GM23338 (cell line): ENCODE results near the gene SELENOW. TPM values are rescaled to one million over a fixed set of nuclear protein-coding genes. Genes with fewer than 3 reads are reported as not detected.

Experiments
- ATAC-seq: fragments of 200-7000 bp; cut with Tn5 transposase; 3 replicates; pipeline ENCODE4 v1.9.1; 2020
- DNase-seq: peaks from one replicate; pipeline ENCODE4 v3.0.0-alpha.2; 2015; ENCODE audit warnings: low spot score
- H2AFZ ChIP-seq: fragments of 200-600 bp; sonication (generic); 2 replicates; pipeline ENCODE4 v1.8.0; 2016; ENCODE audit warnings: antibody characterized with exemption, mild to moderate bottlenecking, moderate library complexity
- H3F3A ChIP-seq: fragments of 200-600 bp; sonication (generic); replicated peaks from 2 replicates; pipeline ENCODE4 v1.8.0; 2017; ENCODE audit warnings: antibody characterized with exemption, mixed run types, low read depth
- H3K27ac ChIP-seq: fragments of 200-600 bp; sonication (generic); 2 replicates; pipeline ENCODE4 v1.6.1; 2016; ENCODE audit warnings: low read depth
- H3K27me3 ChIP-seq: fragments of 200-600 bp; sonication (generic); 2 replicates; pipeline ENCODE4 v1.8.0; 2016; ENCODE audit warnings: mild to moderate bottlenecking, mixed run types, moderate library complexity; ENCODE audit not compliant: insufficient read depth
- H3K36me3 ChIP-seq: fragments of 200-600 bp; sonication (generic); 2 replicates; pipeline ENCODE4 v1.8.0; 2016; ENCODE audit warnings: mild to moderate bottlenecking; ENCODE audit not compliant: insufficient read depth
- H3K4me1 ChIP-seq: fragments of 200-600 bp; sonication (generic); 2 replicates; pipeline ENCODE4 v1.8.0; 2016; ENCODE audit warnings: mild to moderate bottlenecking, moderate library complexity; ENCODE audit not compliant: insufficient read depth
- H3K4me2 ChIP-seq: fragments of 200-600 bp; sonication (generic); 2 replicates; pipeline ENCODE4 v1.7.1; 2017; ENCODE audit warnings: mixed run types
- H3K4me3 ChIP-seq: fragments of 200-600 bp; sonication (generic); 2 replicates; pipeline ENCODE4 v1.6.1; 2016; ENCODE audit warnings: mixed run types
- H3K79me2 ChIP-seq: fragments of 200-600 bp; sonication (generic); replicated peaks from 2 replicates; pipeline ENCODE4 v1.8.0; 2017; ENCODE audit warnings: mild to moderate bottlenecking; ENCODE audit not compliant: insufficient read depth
- H3K9me2 ChIP-seq: fragments of 200-600 bp; sonication (generic); 2 replicates; pipeline ENCODE4 v1.8.0; 2017; ENCODE audit not compliant: insufficient read depth
- H4K20me1 ChIP-seq: fragments of 200-600 bp; sonication (generic); replicated peaks from 2 replicates; pipeline ENCODE4 v1.8.0; 2017; ENCODE audit warnings: mild to moderate bottlenecking; ENCODE audit not compliant: insufficient read depth
- H3K27ac Mint-ChIP-seq: 2 replicates; pipeline ENCODE4 v1.8.0; 2020; ENCODE audit warnings: inconsistent platforms, mild to moderate bottlenecking, moderate library complexity, mixed read lengths
- H3K27me3 Mint-ChIP-seq: 3 replicates; pipeline ENCODE4 v1.8.0; 2022; ENCODE audit warnings: low read depth, mild to moderate bottlenecking, moderate library complexity, mixed read lengths, inconsistent platforms; ENCODE audit not compliant: insufficient read depth, poor library complexity
- H3K36me3 Mint-ChIP-seq: 3 replicates; pipeline ENCODE4 v1.8.0; 2021; ENCODE audit warnings: low read depth, mild to moderate bottlenecking, inconsistent platforms, moderate library complexity, mixed read lengths
- H3K4me1 Mint-ChIP-seq: 3 replicates; pipeline ENCODE4 v1.8.0; 2020; ENCODE audit warnings: mild to moderate bottlenecking, inconsistent platforms, mixed read lengths
- H3K4me3 Mint-ChIP-seq: 3 replicates; pipeline ENCODE4 v1.8.0; 2021; ENCODE audit warnings: moderate library complexity, mild to moderate bottlenecking, inconsistent platforms, mixed read lengths
- H3K9me3 Mint-ChIP-seq: 3 replicates; pipeline ENCODE4 v1.8.0; 2020; ENCODE audit warnings: moderate library complexity, mild to moderate bottlenecking, inconsistent platforms, mixed read lengths
- CREB1 ChIP-seq: fragments of 250-450 bp; sonication (Bioruptor Pico); IDR thresholded peaks from 2 replicates; pipeline ENCODE4 v1.5.0; 2020; ENCODE audit warnings: low read depth, mild to moderate bottlenecking, moderate library complexity
- CTCF ChIP-seq, 2 experiments: fragments of 200-600 bp in 1 of 2; sonication (generic) in 1 of 2; conservative IDR thresholded peaks; 2 replicates each; pipeline versions ENCODE4 v1.5.1 to v1.6.1; 2016 to 2017; ENCODE audit warnings: antibody characterized with exemption in 2 of 2, low read depth in 2 of 2, mild to moderate bottlenecking in 2 of 2, moderate library complexity in 1 of 2
- ETS1 ChIP-seq: IDR thresholded peaks from 2 replicates; pipeline ENCODE4 v1.6.1; 2016; ENCODE audit warnings: antibody characterized with exemption
- EZH2 ChIP-seq: fragments of 200-600 bp; sonication (generic); IDR thresholded peaks from one replicate; pipeline ENCODE4 v1.8.0; 2017; ENCODE audit warnings: antibody characterized with exemption, mild to moderate bottlenecking, low read depth; ENCODE audit not compliant: unreplicated experiment
- EZH2phosphoT487 ChIP-seq: fragments of 200-600 bp; sonication (generic); IDR thresholded peaks from one replicate; pipeline ENCODE4 v1.8.1; 2018; ENCODE audit warnings: antibody characterized with exemption; ENCODE audit not compliant: unreplicated experiment
- JUNB ChIP-seq: IDR thresholded peaks from one replicate; pipeline ENCODE4 v1.6.1; 2016; ENCODE audit warnings: antibody characterized with exemption; ENCODE audit not compliant: unreplicated experiment
- NANOG ChIP-seq: IDR thresholded peaks from 2 replicates; pipeline ENCODE4 v1.6.1; 2016; ENCODE audit warnings: antibody characterized with exemption, borderline replicate concordance
- POLR2AphosphoS5 ChIP-seq: IDR thresholded peaks from 2 replicates; pipeline ENCODE4 v1.6.1; 2016; ENCODE audit warnings: antibody characterized with exemption, low read depth
- REST ChIP-seq: IDR thresholded peaks from one replicate; pipeline ENCODE4 v1.6.1; 2018; ENCODE audit warnings: antibody characterized with exemption; ENCODE audit not compliant: unreplicated experiment
- STAT1 ChIP-seq: IDR thresholded peaks from one replicate; pipeline ENCODE4 v1.6.1; 2016; ENCODE audit warnings: antibody characterized with exemption; ENCODE audit not compliant: unreplicated experiment
- ZNF114 ChIP-seq: fragments of 250-450 bp; sonication (Bioruptor Pico); IDR thresholded peaks from 2 replicates; pipeline ENCODE4 v1.5.0; 2020; ENCODE audit warnings: mild to moderate bottlenecking, moderate library complexity
- ZNF331 ChIP-seq: fragments of 250-450 bp; sonication (Bioruptor Pico); IDR thresholded peaks from 2 replicates; pipeline ENCODE4 v1.5.0; 2020; ENCODE audit warnings: low read depth, mild to moderate bottlenecking, moderate library complexity
- ZNF462 ChIP-seq: fragments of 250-450 bp; sonication (Bioruptor Pico); IDR thresholded peaks from 2 replicates; pipeline ENCODE4 v1.5.0; 2020; ENCODE audit warnings: mild to moderate bottlenecking, moderate library complexity
- polyA plus RNA-seq: library from polyadenylated mRNA; unstranded; fragments of >200 nt; fragmentation: Nextera tagmentation; extraction: Ambion mirVana; gene quantifications from 2 replicates; pipeline ENCODE4 v1.2.1, GENCODE V29; 2016
- total RNA-seq: library from RNA; depleted of rRNA; stranded (reverse); fragments of >200 nt; shearing (Covaris generic); gene quantifications from 2 replicates; pipeline ENCODE4 v1.2.3, GENCODE V29; 2014

The SELENOW gene
- total and polyA plus RNA-seq, 2 experiments from 2014 or later: 558 to 811 TPM

GRCh38 chr19:47805313-47805712 lies 26.8 kb downstream of the SELENOW start:
- H3K36me3 ChIP-seq: no peaks in the 10 kb centered on the region
- no peak overlapping the region for H3K27ac ChIP-seq
- no peaks in the 10 kb centered on the region for H3K27me3 ChIP-seq
- no peak for TF ChIP-seq ZNF114
- TF ChIP-seq EZH2phosphoT487: no peak
- TF ChIP-seq NANOG: no peak
- TF ChIP-seq ETS1: no peak
- no peak for TF ChIP-seq ZNF462
- TF ChIP-seq CREB1 (CRISPR knock-in tag): no peak
- no peak for TF ChIP-seq POLR2AphosphoS5
- TF ChIP-seq ZNF331 (CRISPR knock-in tag): no peak
- TF ChIP-seq EZH2: no peak
- TF ChIP-seq STAT1: no peak
- no peak for TF ChIP-seq CTCF (conservative IDR thresholded peaks at IDR 0.05; ENCODE audit: low read depth in 2 of 2)
- TF ChIP-seq REST: no peak
- no peak for TF ChIP-seq JUNB
- DNase-seq: no peak
- Mint-ChIP-seq H3K9me3 (peaks cover 3% of the 10 kb centered on the region; the same call in 1 of the 3 replicates), H3K27ac (no peak overlapping the region), H3K27me3 (peaks cover 3% of the 10 kb centered on the region), H3K4me1 (no peaks in the 10 kb centered on the region), H3K36me3 (no peaks in the 10 kb centered on the region), H3K4me3 (no peak overlapping the region)
- ATAC-seq: no peak
- no peaks in the 10 kb centered on the region for H3K79me2 ChIP-seq
- H3K4me1 ChIP-seq: no peaks in the 10 kb centered on the region
- H4K20me1 ChIP-seq: no peaks in the 10 kb centered on the region
- H2AFZ ChIP-seq: no peak overlapping the region
- no peak overlapping the region for H3K4me2 ChIP-seq
- no peak overlapping the region for H3K4me3 ChIP-seq
- no peaks in the 10 kb centered on the region for H3K9me2 ChIP-seq
- H3F3A ChIP-seq: no peaks in the 10 kb centered on the region
